ENCODE measurements around the gene ZNF621.

ZNF621 gene

GRCh38 chr3:40576396-40576795 is 51.6 kb downstream of the ZNF621 start:
- TF ChIP-seq GATA2 (IDR thresholded peaks at IDR 0.05; ENCODE audit: low read depth, low read length): no peak
- TF ChIP-seq GATA3 (IDR thresholded peaks at IDR 0.05; ENCODE audit: low read depth, low read length): no peak

GRCh38 chr3:40580494-40581091 is 55.8 kb downstream of the ZNF621 start:
- TF ChIP-seq GATA3 (IDR thresholded peaks at IDR 0.05; ENCODE audit: low read depth, low read length) (no peak), GATA2 (IDR thresholded peaks at IDR 0.05; ENCODE audit: low read depth, low read length) (no peak)

GRCh38 chr3:40581166-40581565 is 56.4 kb downstream of the ZNF621 start:
- no peak for TF ChIP-seq GATA3 (IDR thresholded peaks at IDR 0.05; ENCODE audit: low read depth, low read length)
- TF ChIP-seq GATA2 (IDR thresholded peaks at IDR 0.05; ENCODE audit: low read depth, low read length): no peak

DNA sequence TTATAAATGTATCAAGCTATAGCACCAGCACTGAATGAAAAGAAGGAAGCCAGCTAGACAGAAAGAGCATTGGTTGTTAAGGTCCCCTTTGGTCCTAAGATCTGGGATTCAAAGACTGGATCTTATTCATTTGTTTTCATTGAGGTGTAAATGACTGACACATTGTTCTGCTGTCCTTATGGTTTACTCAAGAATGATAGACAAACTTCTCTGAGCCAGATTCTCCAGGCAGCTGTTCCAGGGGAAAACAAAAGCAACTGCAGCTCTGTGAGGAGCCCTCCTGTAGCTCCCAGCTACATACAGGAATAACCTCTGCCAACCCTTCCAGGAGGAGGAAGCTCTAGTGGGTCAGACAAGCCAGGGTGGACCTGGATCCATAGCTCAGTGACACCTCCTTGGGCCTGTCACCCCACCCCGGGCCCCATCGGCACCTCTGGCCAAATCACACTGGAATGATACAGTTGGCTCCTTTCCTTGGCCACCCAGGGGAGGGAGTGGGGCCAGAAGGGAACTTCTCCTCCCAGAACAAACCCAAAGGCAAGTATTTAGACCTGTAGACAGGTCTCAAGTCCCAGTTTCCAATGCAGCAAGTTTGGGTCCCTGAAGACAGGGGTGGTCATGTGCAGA is 57.8 kb downstream of the ZNF621 start:
- no peak for TF ChIP-seq GATA2 (IDR thresholded peaks at IDR 0.05; ENCODE audit: low read depth, low read length)
- no peak for TF ChIP-seq GATA3 (IDR thresholded peaks at IDR 0.05; ENCODE audit: low read depth, low read length)

- TF ChIP-seq GATA2 (IDR thresholded peaks at IDR 0.05; ENCODE audit: low read depth, low read length) (no peak), GATA3 (IDR thresholded peaks at IDR 0.05; ENCODE audit: low read depth, low read length) (no peak)
Measured at GRCh38 chr3:40583691-40584090, 58.9 kb downstream of the ZNF621 start.

- TF ChIP-seq GATA3 (IDR thresholded peaks at IDR 0.05; ENCODE audit: low read depth, low read length): peak; percentile 91
- peak; percentile 97 for TF ChIP-seq GATA2 (IDR thresholded peaks at IDR 0.05; ENCODE audit: low read depth, low read length)
Measured at GRCh38 chr3:40584625-40585189, 59.9 kb downstream of the ZNF621 start.

GRCh38 chr3:40585381-40586016 is 60.7 kb downstream of the ZNF621 start:
- TF ChIP-seq GATA3 (IDR thresholded peaks at IDR 0.05; ENCODE audit: low read depth, low read length) (no peak), GATA2 (IDR thresholded peaks at IDR 0.05; ENCODE audit: low read depth, low read length) (no peak)

GRCh38 chr3:40586901-40587300 is 62.1 kb downstream of the ZNF621 start:
- TF ChIP-seq GATA3 (IDR thresholded peaks at IDR 0.05; ENCODE audit: low read depth, low read length): no peak

- TF ChIP-seq GATA3 (IDR thresholded peaks at IDR 0.05; ENCODE audit: low read depth, low read length): no peak
- no peak for TF ChIP-seq GATA2 (IDR thresholded peaks at IDR 0.05; ENCODE audit: low read depth, low read length)
Measured at GRCh38 chr3:40588406-40588805, 63.6 kb downstream of the ZNF621 start.

All from SH-SY5Y (cell line).